ENCODE results near the gene SIRPA.

DNA sequence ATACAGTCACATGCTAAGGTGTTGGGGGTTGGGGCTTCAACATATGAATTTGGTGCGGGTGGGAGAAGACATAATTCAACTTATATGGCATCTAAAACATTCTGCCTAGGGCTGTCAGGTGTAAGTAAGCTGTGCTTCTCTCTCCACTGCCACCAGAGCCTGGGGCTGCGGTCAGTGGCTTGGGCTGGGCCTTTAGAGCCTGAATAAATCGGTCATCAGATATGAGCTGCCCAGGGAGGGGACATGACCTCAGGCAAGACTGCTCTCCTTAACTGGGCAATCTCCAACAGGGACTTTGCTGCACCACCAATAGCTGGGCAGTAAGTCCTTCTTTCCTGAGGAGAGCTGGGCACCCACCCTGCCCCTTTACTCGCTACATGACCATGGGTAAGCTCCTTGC is 24.9 kb upstream of the SIRPA start:
- no peak for TF ChIP-seq YY1 (IDR thresholded peaks at IDR 0.05; ENCODE audit: low read depth)
- no peak for TF ChIP-seq ZBTB7A (IDR thresholded peaks at IDR 0.05; ENCODE audit: low read depth)
- TF ChIP-seq CEBPB (IDR thresholded peaks at IDR 0.05), result no peak
- no peak for TF ChIP-seq TAF1 (IDR thresholded peaks at IDR 0.05; ENCODE audit: low read depth)
- no peak for TF ChIP-seq NFIC (IDR thresholded peaks at IDR 0.05)
- TF ChIP-seq, protein P1, sequence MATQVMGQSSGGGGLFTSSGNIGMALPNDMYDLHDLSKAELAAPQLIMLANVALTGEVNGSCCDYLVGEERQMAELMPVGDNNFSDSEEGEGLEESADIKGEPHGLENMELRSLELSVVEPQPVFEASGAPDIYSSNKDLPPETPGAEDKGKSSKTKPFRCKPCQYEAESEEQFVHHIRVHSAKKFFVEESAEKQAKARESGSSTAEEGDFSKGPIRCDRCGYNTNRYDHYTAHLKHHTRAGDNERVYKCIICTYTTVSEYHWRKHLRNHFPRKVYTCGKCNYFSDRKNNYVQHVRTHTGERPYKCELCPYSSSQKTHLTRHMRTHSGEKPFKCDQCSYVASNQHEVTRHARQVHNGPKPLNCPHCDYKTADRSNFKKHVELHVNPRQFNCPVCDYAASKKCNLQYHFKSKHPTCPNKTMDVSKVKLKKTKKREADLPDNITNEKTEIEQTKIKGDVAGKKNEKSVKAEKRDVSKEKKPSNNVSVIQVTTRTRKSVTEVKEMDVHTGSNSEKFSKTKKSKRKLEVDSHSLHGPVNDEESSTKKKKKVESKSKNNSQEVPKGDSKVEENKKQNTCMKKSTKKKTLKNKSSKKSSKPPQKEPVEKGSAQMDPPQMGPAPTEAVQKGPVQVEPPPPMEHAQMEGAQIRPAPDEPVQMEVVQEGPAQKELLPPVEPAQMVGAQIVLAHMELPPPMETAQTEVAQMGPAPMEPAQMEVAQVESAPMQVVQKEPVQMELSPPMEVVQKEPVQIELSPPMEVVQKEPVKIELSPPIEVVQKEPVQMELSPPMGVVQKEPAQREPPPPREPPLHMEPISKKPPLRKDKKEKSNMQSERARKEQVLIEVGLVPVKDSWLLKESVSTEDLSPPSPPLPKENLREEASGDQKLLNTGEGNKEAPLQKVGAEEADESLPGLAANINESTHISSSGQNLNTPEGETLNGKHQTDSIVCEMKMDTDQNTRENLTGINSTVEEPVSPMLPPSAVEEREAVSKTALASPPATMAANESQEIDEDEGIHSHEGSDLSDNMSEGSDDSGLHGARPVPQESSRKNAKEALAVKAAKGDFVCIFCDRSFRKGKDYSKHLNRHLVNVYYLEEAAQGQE (IDR thresholded peaks at IDR 0.05; ENCODE audit: low read depth), result no peak
- TF ChIP-seq FOXM1 (IDR thresholded peaks at IDR 0.05; ENCODE audit: borderline replicate concordance, low read depth), result no peak
- TF ChIP-seq RAD21 (IDR thresholded peaks at IDR 0.05; ENCODE audit: low read depth), result no peak
- TF ChIP-seq EP300 (IDR thresholded peaks at IDR 0.05; ENCODE audit: borderline replicate concordance), result no peak
